ENCODE measurements around the gene PTCD2. TPM values are rescaled to one million over a fixed set of nuclear protein-coding genes. Genes with fewer than 3 reads are reported as not detected.
"Not testable (repeated sequence)": the region's sequence is repeated elsewhere in the genome, so short reads cannot be mapped to it uniquely, and the experiment has no call there.

The PTCD2 gene
- total RNA-seq, 1 experiment from 2014 or later = 24.9 TPM

GRCh38 chr5:72404771-72405170, 84.6 kb downstream of the PTCD2 start:
- not testable (repeated sequence) for H3K4me2 ChIP-seq (ENCODE audit: low read depth, low read length, poor library complexity, severe bottlenecking); DNase-seq; H3K27me3 ChIP-seq (ENCODE audit: low read length); H4K20me1 ChIP-seq (ENCODE audit: insufficient read depth, low read depth, low read length); H3K9ac ChIP-seq (ENCODE audit: low read length); H3K36me3 ChIP-seq (ENCODE audit: insufficient read depth, low read length); H3K9me2 ChIP-seq (replicated peaks; ENCODE audit: insufficient read depth, low read length); H2AFZ ChIP-seq (ENCODE audit: low read length); H3K4me1 ChIP-seq (ENCODE audit: low read length); H3K79me2 ChIP-seq (ENCODE audit: low read length); H3K27ac ChIP-seq (ENCODE audit: low read length); H3K4me3 ChIP-seq (ENCODE audit: low read length)
- peaks cover 16% of the 10 kb centered on the region for H3K9me3 ChIP-seq (ENCODE audit: low read length)

GRCh38 chr5:72407078-72407477, 86.9 kb downstream of the PTCD2 start:
- Histone ChIP-seq H4K20me1 (ENCODE audit: insufficient read depth, low read depth, low read length) (no peaks in the 10 kb centered on the region), H3K27ac (ENCODE audit: low read length) (no peak overlapping the region), H3K27me3 (ENCODE audit: low read length) (no peaks in the 10 kb centered on the region), H3K4me3 (ENCODE audit: low read length) (no peak overlapping the region), H3K4me1 (ENCODE audit: low read length) (no peaks in the 10 kb centered on the region), H3K9ac (ENCODE audit: low read length) (no peak overlapping the region), H3K9me3 (ENCODE audit: low read length) (peaks cover 5% of the 10 kb centered on the region), H3K9me2 (replicated peaks; ENCODE audit: insufficient read depth, low read length) (no peaks in the 10 kb centered on the region), H3K36me3 (ENCODE audit: insufficient read depth, low read length) (no peaks in the 10 kb centered on the region), H3K79me2 (ENCODE audit: low read length) (no peaks in the 10 kb centered on the region), H3K4me2 (ENCODE audit: low read depth, low read length, poor library complexity, severe bottlenecking) (no peak overlapping the region), H2AFZ (ENCODE audit: low read length) (no peak overlapping the region)
- DNase-seq = no peak

GRCh38 chr5:72407541-72407940, 87.4 kb downstream of the PTCD2 start:
- Histone ChIP-seq H4K20me1 (ENCODE audit: insufficient read depth, low read depth, low read length) (no peaks in the 10 kb centered on the region), H3K4me2 (ENCODE audit: low read depth, low read length, poor library complexity, severe bottlenecking) (no peak overlapping the region), H3K27me3 (ENCODE audit: low read length) (no peaks in the 10 kb centered on the region), H3K79me2 (ENCODE audit: low read length) (no peaks in the 10 kb centered on the region), H3K36me3 (ENCODE audit: insufficient read depth, low read length) (no peaks in the 10 kb centered on the region), H3K9ac (ENCODE audit: low read length) (no peak overlapping the region), H3K27ac (ENCODE audit: low read length) (no peak overlapping the region), H2AFZ (ENCODE audit: low read length) (no peak overlapping the region), H3K4me1 (ENCODE audit: low read length) (no peaks in the 10 kb centered on the region), H3K4me3 (ENCODE audit: low read length) (no peak overlapping the region), H3K9me2 (replicated peaks; ENCODE audit: insufficient read depth, low read length) (no peaks in the 10 kb centered on the region), H3K9me3 (ENCODE audit: low read length) (0 out of 2 replicates have a peak, but pooled peaks cover 3% of the 10 kb centered on the region)
- no peak for DNase-seq

- H4K20me1 ChIP-seq (ENCODE audit: insufficient read depth, low read depth, low read length) = no peaks in the 10 kb centered on the region
- H3K4me3 ChIP-seq (ENCODE audit: low read length) = no peak overlapping the region
- no peaks in the 10 kb centered on the region for H3K9me2 ChIP-seq (replicated peaks; ENCODE audit: insufficient read depth, low read length)
- H3K4me1 ChIP-seq (ENCODE audit: low read length) = no peaks in the 10 kb centered on the region
- no peak for DNase-seq
- H2AFZ ChIP-seq (ENCODE audit: low read length) = no peak overlapping the region
- 0 out of 2 replicates have a peak, but pooled peaks cover 3% of the 10 kb centered on the region for H3K9me3 ChIP-seq (ENCODE audit: low read length)
- no peaks in the 10 kb centered on the region for H3K79me2 ChIP-seq (ENCODE audit: low read length)
- H3K27ac ChIP-seq (ENCODE audit: low read length) = no peak overlapping the region
- no peaks in the 10 kb centered on the region for H3K36me3 ChIP-seq (ENCODE audit: insufficient read depth, low read length)
- no peak overlapping the region for H3K4me2 ChIP-seq (ENCODE audit: low read depth, low read length, poor library complexity, severe bottlenecking)
- no peak overlapping the region for H3K9ac ChIP-seq (ENCODE audit: low read length)
- H3K27me3 ChIP-seq (ENCODE audit: low read length) = no peaks in the 10 kb centered on the region
Observed at GRCh38 chr5:72408127-72408526, 88.0 kb downstream of the PTCD2 start.

- Histone ChIP-seq H3K4me2 (ENCODE audit: low read depth, low read length, poor library complexity, severe bottlenecking) (no peak overlapping the region), H3K27ac (ENCODE audit: low read length) (no peak overlapping the region), H2AFZ (ENCODE audit: low read length) (no peak overlapping the region), H3K79me2 (ENCODE audit: low read length) (no peaks in the 10 kb centered on the region), H3K9ac (ENCODE audit: low read length) (no peak overlapping the region), H3K9me2 (replicated peaks; ENCODE audit: insufficient read depth, low read length) (no peaks in the 10 kb centered on the region), H3K27me3 (ENCODE audit: low read length) (no peaks in the 10 kb centered on the region), H3K4me3 (ENCODE audit: low read length) (no peak overlapping the region), H3K4me1 (ENCODE audit: low read length) (no peaks in the 10 kb centered on the region), H3K9me3 (ENCODE audit: low read length) (0 out of 2 replicates have a peak, but pooled peaks cover 3% of the 10 kb centered on the region), H4K20me1 (ENCODE audit: insufficient read depth, low read depth, low read length) (no peaks in the 10 kb centered on the region), H3K36me3 (ENCODE audit: insufficient read depth, low read length) (no peaks in the 10 kb centered on the region)
- DNase-seq = no peak
Observed at GRCh38 chr5:72408603-72409002, 88.4 kb downstream of the PTCD2 start.

GRCh38 chr5:72410688-72411295, 90.6 kb downstream of the PTCD2 start:
- DNase-seq = no peak
- Histone ChIP-seq H3K27ac (ENCODE audit: low read length) (no peak overlapping the region), H4K20me1 (ENCODE audit: insufficient read depth, low read depth, low read length) (no peaks in the 10 kb centered on the region), H3K9me2 (replicated peaks; ENCODE audit: insufficient read depth, low read length) (no peaks in the 10 kb centered on the region), H3K4me3 (ENCODE audit: low read length) (no peak overlapping the region), H3K36me3 (ENCODE audit: insufficient read depth, low read length) (no peaks in the 10 kb centered on the region), H3K27me3 (ENCODE audit: low read length) (no peaks in the 10 kb centered on the region), H3K9ac (ENCODE audit: low read length) (no peak overlapping the region), H3K79me2 (ENCODE audit: low read length) (no peaks in the 10 kb centered on the region), H3K9me3 (ENCODE audit: low read length) (no peaks in the 10 kb centered on the region), H2AFZ (ENCODE audit: low read length) (no peak overlapping the region), H3K4me1 (ENCODE audit: low read length) (no peaks in the 10 kb centered on the region), H3K4me2 (ENCODE audit: low read depth, low read length, poor library complexity, severe bottlenecking) (no peak overlapping the region)

GRCh38 chr5:72412283-72413055, 92.3 kb downstream of the PTCD2 start:
- H3K27me3 ChIP-seq (ENCODE audit: low read length) = no peaks in the 10 kb centered on the region
- no peak for DNase-seq
- no peak overlapping the region for H3K4me3 ChIP-seq (ENCODE audit: low read length)
- no peaks in the 10 kb centered on the region for H3K36me3 ChIP-seq (ENCODE audit: insufficient read depth, low read length)
- H3K9me2 ChIP-seq (replicated peaks; ENCODE audit: insufficient read depth, low read length) = no peaks in the 10 kb centered on the region
- H3K79me2 ChIP-seq (ENCODE audit: low read length) = no peaks in the 10 kb centered on the region
- H3K9me3 ChIP-seq (ENCODE audit: low read length) = no peaks in the 10 kb centered on the region
- no peak overlapping the region for H2AFZ ChIP-seq (ENCODE audit: low read length)
- H3K27ac ChIP-seq (ENCODE audit: low read length) = no peak overlapping the region
- no peak overlapping the region for H3K9ac ChIP-seq (ENCODE audit: low read length)
- no peaks in the 10 kb centered on the region for H4K20me1 ChIP-seq (ENCODE audit: insufficient read depth, low read depth, low read length)
- H3K4me1 ChIP-seq (ENCODE audit: low read length) = no peaks in the 10 kb centered on the region
- H3K4me2 ChIP-seq (ENCODE audit: low read depth, low read length, poor library complexity, severe bottlenecking) = no peak overlapping the region

- no peak overlapping the region for H2AFZ ChIP-seq (ENCODE audit: low read length)
- H3K27me3 ChIP-seq (ENCODE audit: low read length) = no peaks in the 10 kb centered on the region
- peak; percentile 27 for DNase-seq
- no peaks in the 10 kb centered on the region for H3K79me2 ChIP-seq (ENCODE audit: low read length)
- H3K36me3 ChIP-seq (ENCODE audit: insufficient read depth, low read length) = no peaks in the 10 kb centered on the region
- no peaks in the 10 kb centered on the region for H3K4me1 ChIP-seq (ENCODE audit: low read length)
- no peaks in the 10 kb centered on the region for H3K9me3 ChIP-seq (ENCODE audit: low read length)
- H3K9me2 ChIP-seq (replicated peaks; ENCODE audit: insufficient read depth, low read length) = no peaks in the 10 kb centered on the region
- no peak overlapping the region for H3K9ac ChIP-seq (ENCODE audit: low read length)
- H3K27ac ChIP-seq (ENCODE audit: low read length) = no peak overlapping the region
- H3K4me3 ChIP-seq (ENCODE audit: low read length) = no peak overlapping the region
- H4K20me1 ChIP-seq (ENCODE audit: insufficient read depth, low read depth, low read length) = no peaks in the 10 kb centered on the region
- no peak overlapping the region for H3K4me2 ChIP-seq (ENCODE audit: low read depth, low read length, poor library complexity, severe bottlenecking)
Observed at GRCh38 chr5:72415616-72416325, 95.6 kb downstream of the PTCD2 start.
